AG08396 (cell line): ENCODE results near the gene COG2.
"Not testable (repeated sequence)": the region's sequence is repeated elsewhere in the genome, so short reads cannot be mapped to it uniquely, and the experiment has no call there.

Experiments
- DNase-seq: peaks from one replicate; pipeline ENCODE4 v3.0.0; 2012; ENCODE audit warnings: low spot score, mixed read lengths

Gene COG2

GRCh38 chr1:230679192-230679591 is 36.9 kb downstream of the COG2 start:
- DNase-seq = no peak

- no peak for DNase-seq
Measured at GRCh38 chr1:230679825-230680224, 37.5 kb downstream of the COG2 start.

GRCh38 chr1:230680300-230681025 is 38.2 kb downstream of the COG2 start:
- DNase-seq = no peak

GRCh38 chr1:230681599-230681998 is 39.3 kb downstream of the COG2 start:
- DNase-seq = peak; percentile 61

- no peak for DNase-seq
Measured at GRCh38 chr1:230682274-230682673, 40.0 kb downstream of the COG2 start.

GRCh38 chr1:230682882-230683610 is 40.8 kb downstream of the COG2 start:
- peak; percentile 66 for DNase-seq

- no peak for DNase-seq
Measured at GRCh38 chr1:230684146-230684545, 41.9 kb downstream of the COG2 start.

- no peak for DNase-seq
Measured at GRCh38 chr1:230684998-230685397, 42.7 kb downstream of the COG2 start.

- no peak for DNase-seq
Measured at GRCh38 chr1:230686747-230687146, 44.5 kb downstream of the COG2 start.

GRCh38 chr1:230690101-230690500 is 47.8 kb downstream of the COG2 start:
- DNase-seq = no peak

GRCh38 chr1:230691615-230692014 is 49.3 kb downstream of the COG2 start:
- DNase-seq = no peak

- no peak for DNase-seq
Measured at GRCh38 chr1:230693221-230693620, 50.9 kb downstream of the COG2 start.

GRCh38 chr1:230693777-230694176 is 51.5 kb downstream of the COG2 start:
- no peak for DNase-seq

- no peak for DNase-seq
Measured at GRCh38 chr1:230694464-230694863, 52.2 kb downstream of the COG2 start.

- no peak for DNase-seq
Measured at GRCh38 chr1:230694991-230695390, 52.7 kb downstream of the COG2 start.

- no peak for DNase-seq
Measured at GRCh38 chr1:230696218-230696617, 53.9 kb downstream of the COG2 start.

GRCh38 chr1:230696722-230697437 is 54.6 kb downstream of the COG2 start:
- no peak for DNase-seq

- DNase-seq = no peak
Measured at GRCh38 chr1:230698130-230698529, 55.8 kb downstream of the COG2 start.

- DNase-seq = not testable (repeated sequence)
Measured at GRCh38 chr1:230698964-230699363, 56.7 kb downstream of the COG2 start.

- no peak for DNase-seq
Measured at GRCh38 chr1:230699716-230700115, 57.4 kb downstream of the COG2 start.

- DNase-seq = no peak
Measured at GRCh38 chr1:230700132-230700531, 57.9 kb downstream of the COG2 start.

- no peak for DNase-seq
Measured at GRCh38 chr1:230701434-230701833, 59.2 kb downstream of the COG2 start.
